DMS114 treated with DMSO at 0.1 percent for 48 hours (cell line): Measurements from ENCODE around the gene NADK2.
"Not testable (repeated sequence)": the region's sequence is repeated elsewhere in the genome, so short reads cannot be mapped to it uniquely, and the experiment has no call there.

ENCODE experiments used
- DNase-seq: peaks from one replicate; lab custom pipeline; 2025; ENCODE audit not compliant: unreplicated experiment; lab: John Stamatoyannopoulos, UW

The NADK2 gene

GRCh38 chr5:36241631-36242533 is at the start of gene NADK2:
TSS of gene NADK2 (minus strand) at chr5:36241925. CDS start at chr5:36241798, 127 bp downstream.
- peak; percentile 87 for DNase-seq

GRCh38 chr5:36285837-36286615 is 44.3 kb upstream of the NADK2 start:
- no peak for DNase-seq

GRCh38 chr5:36283775-36284174 is 42.0 kb upstream of the NADK2 start:
- not testable (repeated sequence) for DNase-seq

- DNase-seq, result no peak
Observed at GRCh38 chr5:36281626-36282025, 39.9 kb upstream of the NADK2 start.

GRCh38 chr5:36279054-36279698 is 37.5 kb upstream of the NADK2 start:
- no peak for DNase-seq

- no peak for DNase-seq
Observed at GRCh38 chr5:36277521-36278176, 35.9 kb upstream of the NADK2 start.

- no peak for DNase-seq
Observed at GRCh38 chr5:36276864-36277263, 35.1 kb upstream of the NADK2 start.

GRCh38 chr5:36273809-36274526 is 32.2 kb upstream of the NADK2 start:
- DNase-seq, result no peak

- no peak for DNase-seq
Observed at GRCh38 chr5:36272136-36272690, 30.5 kb upstream of the NADK2 start.

- no peak for DNase-seq
Observed at GRCh38 chr5:36270876-36271575, 29.3 kb upstream of the NADK2 start.

- DNase-seq, result no peak
Observed at GRCh38 chr5:36270175-36270574, 28.4 kb upstream of the NADK2 start.

- no peak for DNase-seq
Observed at GRCh38 chr5:36269478-36269877, 27.8 kb upstream of the NADK2 start.

- DNase-seq, result no peak
Observed at GRCh38 chr5:36267905-36268304, 26.2 kb upstream of the NADK2 start.

GRCh38 chr5:36264202-36264760 is 22.6 kb upstream of the NADK2 start:
- DNase-seq, result no peak

- no peak for DNase-seq
Observed at GRCh38 chr5:36261186-36261585, 19.5 kb upstream of the NADK2 start.

- no peak for DNase-seq
Observed at GRCh38 chr5:36253575-36253974, 11.8 kb upstream of the NADK2 start.

- no peak for DNase-seq
Observed at GRCh38 chr5:36252722-36253365, 11.1 kb upstream of the NADK2 start.

- no peak for DNase-seq
Observed at GRCh38 chr5:36251218-36251617, 9.5 kb upstream of the NADK2 start.

- DNase-seq, result no peak
Observed at GRCh38 chr5:36250427-36250826, 8.7 kb upstream of the NADK2 start.
